Activated gamma-delta T cell (primary cell): Measurements from ENCODE around the gene ASCC3.
"Not testable (repeated sequence)": the region's sequence is repeated elsewhere in the genome, so short reads cannot be mapped to it uniquely, and the experiment has no call there.

Experiments used
- DNase-seq: peaks from one replicate; lab custom pipeline; 2025; lab: John Stamatoyannopoulos, UW

Gene ASCC3

GRCh38 chr6:100658486-100658885 is 222.6 kb downstream of the ASCC3 start:
- no peak for DNase-seq

- no peak for DNase-seq
Observed at GRCh38 chr6:100657678-100658330, 223.3 kb downstream of the ASCC3 start.

- DNase-seq, result not testable (repeated sequence)
Observed at GRCh38 chr6:100641147-100641546, 240.0 kb downstream of the ASCC3 start.

- DNase-seq, result no peak
Observed at GRCh38 chr6:100633096-100633777, 247.9 kb downstream of the ASCC3 start.

GRCh38 chr6:100630536-100630935 is 250.6 kb downstream of the ASCC3 start:
- DNase-seq, result no peak

GRCh38 chr6:100627911-100628758 is 253.0 kb downstream of the ASCC3 start:
- DNase-seq, result no peak

- DNase-seq, result no peak
Observed at GRCh38 chr6:100626721-100627120, 254.4 kb downstream of the ASCC3 start.

GRCh38 chr6:100622907-100623692 is 258.0 kb downstream of the ASCC3 start:
- DNase-seq, result no peak

- no peak for DNase-seq
Observed at GRCh38 chr6:100620085-100620840, 260.9 kb downstream of the ASCC3 start.

- DNase-seq, result no peak
Observed at GRCh38 chr6:100618351-100618671, 262.8 kb downstream of the ASCC3 start.

GRCh38 chr6:100617633-100618350 is 263.3 kb downstream of the ASCC3 start:
- DNase-seq, result no peak

- DNase-seq, result no peak
Observed at GRCh38 chr6:100614933-100615332, 266.2 kb downstream of the ASCC3 start.

- DNase-seq, result no peak
Observed at GRCh38 chr6:100614386-100614785, 266.7 kb downstream of the ASCC3 start.

- DNase-seq, result no peak
Observed at GRCh38 chr6:100613656-100614055, 267.5 kb downstream of the ASCC3 start.

GRCh38 chr6:100612094-100612493 is 269.0 kb downstream of the ASCC3 start:
- DNase-seq, result no peak

- DNase-seq, result no peak
Observed at GRCh38 chr6:100599088-100599770, 281.9 kb downstream of the ASCC3 start.

GRCh38 chr6:100595456-100595855 is 285.7 kb downstream of the ASCC3 start:
- no peak for DNase-seq

GRCh38 chr6:100593522-100593921 is 287.6 kb downstream of the ASCC3 start:
- no peak for DNase-seq

GRCh38 chr6:100592929-100593328 is 288.2 kb downstream of the ASCC3 start:
- no peak for DNase-seq

- DNase-seq, result no peak
Observed at GRCh38 chr6:100577425-100577824, 303.7 kb downstream of the ASCC3 start.
